Neural progenitor cell (in vitro differentiated cells): ENCODE measurements around the gene EDC3.

ENCODE experiments used
- EZH2 ChIP-seq: fragments of 200-600 bp; sonication (generic); IDR thresholded peaks from 2 replicates; pipeline ENCODE4 v1.6.1; 2017; ENCODE audit warnings: antibody characterized with exemption, mild to moderate bottlenecking, moderate library complexity
- EZH2phosphoT487 ChIP-seq: fragments of 200-600 bp; sonication (generic); IDR thresholded peaks from 2 replicates; pipeline ENCODE4 v1.6.1; 2017; ENCODE audit warnings: antibody characterized with exemption
- TF ChIP-seq, protein P1 (sequence below): fragments of 200-600 bp; sonication (generic); IDR thresholded peaks from 2 replicates; pipeline ENCODE4 v1.5.1; 2017; ENCODE audit warnings: antibody characterized with exemption, mild to moderate bottlenecking

DNA sequence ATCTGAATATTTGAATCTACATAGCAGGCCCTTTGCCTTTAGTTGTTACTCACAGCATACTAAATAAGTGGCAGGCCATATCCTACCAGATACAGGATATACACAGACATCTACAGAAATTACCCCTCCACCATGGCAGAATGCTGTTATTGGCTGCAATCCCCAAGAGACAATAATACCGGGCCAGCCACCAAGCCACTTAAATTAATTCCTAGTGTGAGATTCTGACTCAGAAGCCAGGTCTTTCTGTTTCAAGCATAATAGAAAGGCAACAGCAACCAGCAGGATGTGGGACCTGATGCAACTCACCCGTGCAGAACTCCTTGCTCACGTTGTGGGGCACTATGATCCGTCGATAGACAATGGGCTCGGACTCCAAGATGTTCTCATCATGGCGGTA, 40.4 kb downstream of the EDC3 start:
- TF ChIP-seq, protein P1, sequence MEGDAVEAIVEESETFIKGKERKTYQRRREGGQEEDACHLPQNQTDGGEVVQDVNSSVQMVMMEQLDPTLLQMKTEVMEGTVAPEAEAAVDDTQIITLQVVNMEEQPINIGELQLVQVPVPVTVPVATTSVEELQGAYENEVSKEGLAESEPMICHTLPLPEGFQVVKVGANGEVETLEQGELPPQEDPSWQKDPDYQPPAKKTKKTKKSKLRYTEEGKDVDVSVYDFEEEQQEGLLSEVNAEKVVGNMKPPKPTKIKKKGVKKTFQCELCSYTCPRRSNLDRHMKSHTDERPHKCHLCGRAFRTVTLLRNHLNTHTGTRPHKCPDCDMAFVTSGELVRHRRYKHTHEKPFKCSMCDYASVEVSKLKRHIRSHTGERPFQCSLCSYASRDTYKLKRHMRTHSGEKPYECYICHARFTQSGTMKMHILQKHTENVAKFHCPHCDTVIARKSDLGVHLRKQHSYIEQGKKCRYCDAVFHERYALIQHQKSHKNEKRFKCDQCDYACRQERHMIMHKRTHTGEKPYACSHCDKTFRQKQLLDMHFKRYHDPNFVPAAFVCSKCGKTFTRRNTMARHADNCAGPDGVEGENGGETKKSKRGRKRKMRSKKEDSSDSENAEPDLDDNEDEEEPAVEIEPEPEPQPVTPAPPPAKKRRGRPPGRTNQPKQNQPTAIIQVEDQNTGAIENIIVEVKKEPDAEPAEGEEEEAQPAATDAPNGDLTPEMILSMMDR = no peak
- TF ChIP-seq EZH2 (no peak), EZH2phosphoT487 (no peak)
